ENCODE results near the gene NAGA.
"Not testable (repeated sequence)": the region's sequence is repeated elsewhere in the genome, so short reads cannot be mapped to it uniquely, and the experiment has no call there.

The NAGA gene

DNA sequence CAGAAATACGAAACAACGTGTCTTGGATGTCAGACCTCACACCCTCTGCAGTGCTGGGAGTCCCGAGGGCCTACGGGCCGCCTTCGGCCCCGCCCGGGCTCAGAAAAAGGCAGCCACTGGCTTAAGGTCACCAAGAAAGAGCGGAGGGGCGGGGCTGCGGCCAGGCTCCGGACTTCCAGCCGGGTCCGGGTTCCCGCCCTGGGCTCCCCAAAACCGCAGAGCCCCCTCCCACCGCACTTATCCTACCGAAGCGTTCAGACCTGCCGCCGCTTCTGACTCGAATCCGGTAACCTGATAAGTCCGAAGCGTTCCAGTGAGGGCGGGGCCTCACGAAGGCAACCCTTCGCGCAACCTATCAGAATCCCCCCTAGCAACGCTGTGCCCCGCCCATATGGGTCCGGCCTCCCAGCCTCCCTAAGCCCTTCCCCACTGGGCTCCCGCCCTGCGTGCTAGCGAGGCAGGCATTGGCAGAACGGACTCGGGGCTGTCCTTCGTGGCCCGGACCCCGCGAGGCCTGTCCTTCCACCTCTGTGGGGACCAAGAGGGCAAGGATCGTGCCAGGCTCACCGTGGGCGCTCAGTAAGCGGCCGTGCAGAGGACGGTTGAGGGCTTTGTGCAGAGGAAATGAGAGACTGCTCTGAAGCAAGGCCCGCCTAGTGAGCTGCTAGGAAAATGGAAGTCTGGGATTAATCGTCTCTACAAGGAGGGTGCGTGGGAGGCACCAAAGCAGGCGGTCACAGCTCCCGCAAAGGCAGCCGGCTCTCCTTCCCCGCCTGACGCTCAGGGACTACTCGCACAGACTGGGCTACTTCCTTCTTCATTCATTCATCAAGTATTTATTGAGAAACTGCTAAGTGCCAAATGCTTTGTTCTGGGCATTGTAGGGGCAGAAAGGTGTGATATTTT lies at the start of gene NAGA:
TSS of gene NAGA (minus strand) at position 296 of the 906 bp plus-strand sequence. CDS start 515 bp downstream, outside the sequence.
- peak; percentile 84 for DNase-seq (ENCODE audit: low read depth)

DNA sequence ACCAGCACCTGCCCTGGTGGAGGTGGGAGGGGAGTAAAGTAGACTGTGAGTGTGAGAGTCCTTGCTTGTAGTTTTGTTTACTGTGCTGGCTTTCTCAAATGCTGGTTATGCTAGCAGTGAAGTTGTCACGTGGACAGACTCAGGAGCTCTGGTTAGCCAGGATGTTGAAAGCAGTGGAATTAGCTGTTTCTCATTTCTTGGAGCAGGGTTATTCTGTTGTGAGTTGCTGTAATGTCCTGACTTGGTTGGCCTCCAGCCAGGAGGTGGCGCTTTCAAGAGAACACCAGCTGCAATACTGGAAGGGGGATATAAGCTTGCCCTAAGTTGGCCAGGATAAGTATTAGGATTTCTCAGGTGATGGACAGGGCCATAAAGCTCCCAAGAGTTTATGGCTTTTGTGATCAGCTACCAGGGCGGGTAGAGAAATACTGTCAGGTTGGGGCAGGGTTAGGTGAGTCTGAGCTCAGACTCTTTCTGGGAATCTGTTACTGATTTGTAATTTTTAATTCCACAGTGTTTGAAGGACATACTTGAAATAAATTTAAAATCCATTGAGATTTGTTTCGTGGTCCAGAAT lies 46.3 kb upstream of the NAGA start:
- DNase-seq (ENCODE audit: low read depth), result no peak

DNA sequence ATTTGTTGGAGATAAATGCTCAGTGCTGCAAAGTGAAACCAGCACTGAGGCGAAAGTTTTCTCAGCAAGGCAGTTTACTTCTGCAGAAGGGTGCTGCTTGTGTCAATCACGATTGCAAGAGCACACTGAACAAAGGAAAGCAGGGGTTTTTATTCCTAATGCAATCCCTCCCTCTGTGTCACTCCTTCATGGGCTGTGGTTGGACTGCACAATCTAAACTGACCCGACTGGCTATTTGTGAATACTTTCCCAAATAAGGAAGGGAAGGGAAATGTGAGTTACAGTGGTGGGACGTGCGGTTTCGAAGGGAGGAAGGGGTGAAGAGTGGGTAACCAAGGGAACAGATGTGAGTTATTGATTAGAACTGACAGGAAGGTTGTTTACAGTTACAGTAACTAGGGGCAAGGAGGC lies 44.8 kb upstream of the NAGA start:
- not testable (repeated sequence) for DNase-seq (ENCODE audit: low read depth)

DNA sequence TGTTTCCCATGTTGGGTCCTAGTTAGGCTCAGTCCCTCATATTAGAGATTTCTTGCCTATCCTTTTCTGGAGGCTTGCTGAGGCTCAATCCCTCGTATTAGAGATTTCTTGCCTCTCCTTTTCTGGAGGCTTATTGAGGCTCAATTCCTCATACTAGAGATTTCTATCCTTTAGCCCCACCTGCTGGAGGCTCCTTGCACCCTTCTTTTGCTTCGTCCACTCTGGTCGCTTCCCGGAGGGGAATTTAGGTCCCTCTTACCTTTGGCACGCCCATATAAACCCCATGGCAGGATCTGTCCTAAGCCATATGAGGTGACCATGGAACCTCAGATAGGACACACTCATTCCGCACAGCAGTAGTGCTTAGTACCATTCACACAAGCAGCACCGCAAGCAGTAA lies 44.1 kb upstream of the NAGA start:
- DNase-seq (ENCODE audit: low read depth), result no peak

DNA sequence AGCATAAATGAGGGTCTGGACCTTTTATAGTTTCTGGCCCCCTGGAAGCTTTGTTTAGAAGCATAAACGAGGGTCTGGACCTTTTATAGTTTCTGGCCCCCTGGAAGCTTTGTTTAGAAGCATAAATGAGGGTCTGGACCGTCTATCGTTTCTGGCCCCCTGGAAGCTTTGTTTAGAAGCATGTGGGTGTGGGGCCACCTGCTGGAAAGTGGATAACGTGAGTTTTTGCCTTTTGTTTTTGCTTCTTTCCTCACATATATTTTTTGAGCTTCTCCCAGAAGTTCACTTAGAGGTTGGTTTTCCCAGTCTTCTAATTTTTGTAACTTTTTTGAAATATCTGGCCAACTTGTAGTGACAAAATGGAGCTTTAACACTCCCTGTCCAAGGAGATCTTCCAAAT lies 42.2 kb upstream of the NAGA start:
- not testable (repeated sequence) for DNase-seq (ENCODE audit: low read depth)

DNA sequence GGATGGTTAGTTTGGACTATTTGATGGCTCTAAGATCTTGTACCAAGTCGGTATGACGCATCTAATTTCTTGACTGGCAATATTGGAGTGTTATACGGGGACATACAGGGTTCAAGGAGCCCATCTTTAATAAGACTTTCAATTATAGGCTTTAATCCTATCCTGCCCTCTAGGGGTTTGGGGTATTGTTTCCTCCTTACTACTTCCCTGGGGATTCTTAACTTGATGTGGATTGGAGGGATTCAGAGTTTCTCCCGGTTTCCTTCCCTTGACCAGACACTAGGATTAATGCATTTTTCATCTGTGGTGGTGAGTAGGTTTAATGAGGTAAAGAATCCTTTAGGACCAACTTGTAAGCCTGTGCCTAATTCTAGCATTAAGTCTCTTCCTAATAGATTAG lies 41.2 kb upstream of the NAGA start:
- no peak for DNase-seq (ENCODE audit: low read depth)

DNA sequence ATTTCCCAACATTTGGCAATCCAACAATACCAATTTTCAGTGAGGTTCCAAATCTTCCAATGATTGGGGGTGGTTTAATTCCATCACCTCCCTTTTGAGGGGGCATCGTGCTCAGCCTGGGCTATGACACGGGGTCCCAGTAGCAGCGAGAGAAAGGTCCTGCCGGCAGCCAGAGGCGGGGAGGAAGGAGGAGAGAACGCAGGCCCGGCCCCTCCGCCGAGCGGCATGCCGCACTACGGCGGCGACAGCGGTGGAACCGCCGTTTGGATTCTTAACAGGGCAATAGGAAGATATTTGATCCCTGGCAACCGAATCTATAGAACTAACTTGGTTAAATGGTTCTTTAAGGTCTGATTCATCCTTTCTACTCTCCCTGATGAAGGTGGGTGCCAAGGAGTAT lies 38.2 kb upstream of the NAGA start:
- DNase-seq (ENCODE audit: low read depth), result no peak

DNA sequence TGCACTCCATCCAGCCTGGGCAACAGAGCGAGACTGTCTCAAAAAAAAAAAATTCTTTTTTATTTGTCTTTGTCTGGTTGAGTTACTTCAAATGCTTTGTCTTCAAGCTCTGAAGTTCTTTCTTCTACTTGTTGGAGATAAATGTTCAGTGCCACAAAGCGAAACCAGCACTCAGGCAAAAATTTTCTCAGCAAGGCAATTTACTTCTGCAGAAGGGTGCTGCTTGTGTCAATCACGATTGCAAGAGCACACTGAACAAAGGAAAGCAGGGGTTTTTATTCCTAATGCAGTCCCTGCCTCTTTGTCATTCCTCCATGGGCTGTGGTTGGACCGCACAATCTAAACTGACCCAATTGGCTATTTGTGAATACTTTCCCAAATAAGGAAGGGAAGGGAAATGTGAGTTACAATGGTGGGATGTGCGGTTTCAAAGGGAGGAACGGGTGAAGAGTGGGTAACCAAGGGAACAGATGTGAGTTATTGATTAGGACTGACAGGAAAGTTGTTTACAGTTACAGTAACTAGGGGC lies 33.8 kb upstream of the NAGA start:
- not testable (repeated sequence) for DNase-seq (ENCODE audit: low read depth)

DNA sequence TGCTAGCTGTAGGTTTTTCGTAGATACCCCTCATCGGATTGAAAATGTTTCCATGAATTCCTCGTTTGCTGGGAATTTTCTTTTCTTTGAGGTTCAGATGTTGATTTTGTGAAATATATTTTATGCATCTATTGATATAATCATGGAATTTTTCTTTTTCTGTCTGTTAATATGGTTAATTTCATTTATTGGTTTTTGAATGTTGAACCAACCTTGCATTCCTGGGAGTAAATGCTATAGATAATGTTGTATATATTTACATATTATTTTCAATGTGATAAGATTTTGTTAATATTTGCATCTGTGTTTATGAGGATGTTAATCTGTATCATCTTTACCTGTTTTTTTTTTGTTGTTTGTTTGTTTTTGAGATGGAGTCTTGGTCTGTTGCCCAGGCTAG lies 30.6 kb upstream of the NAGA start:
- DNase-seq (ENCODE audit: low read depth), result no peak

DNA sequence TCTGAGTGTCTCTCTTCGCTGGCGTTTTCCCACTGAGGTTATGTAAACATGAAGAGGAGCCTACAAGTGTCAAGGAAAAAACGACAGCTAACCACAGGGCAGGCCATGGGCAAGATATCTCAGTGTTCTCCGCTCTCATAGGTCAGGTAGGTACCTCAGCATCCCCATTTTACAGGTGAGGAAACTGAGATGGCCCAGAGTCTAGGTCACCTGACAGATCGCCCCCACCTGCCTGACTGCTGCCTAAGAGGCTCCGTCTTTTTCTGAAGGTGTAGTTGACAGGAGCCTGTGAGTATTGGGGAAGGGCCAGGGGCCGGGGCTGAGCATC lies 20.8 kb upstream of the NAGA start:
- no peak for DNase-seq (ENCODE audit: low read depth)

DNA sequence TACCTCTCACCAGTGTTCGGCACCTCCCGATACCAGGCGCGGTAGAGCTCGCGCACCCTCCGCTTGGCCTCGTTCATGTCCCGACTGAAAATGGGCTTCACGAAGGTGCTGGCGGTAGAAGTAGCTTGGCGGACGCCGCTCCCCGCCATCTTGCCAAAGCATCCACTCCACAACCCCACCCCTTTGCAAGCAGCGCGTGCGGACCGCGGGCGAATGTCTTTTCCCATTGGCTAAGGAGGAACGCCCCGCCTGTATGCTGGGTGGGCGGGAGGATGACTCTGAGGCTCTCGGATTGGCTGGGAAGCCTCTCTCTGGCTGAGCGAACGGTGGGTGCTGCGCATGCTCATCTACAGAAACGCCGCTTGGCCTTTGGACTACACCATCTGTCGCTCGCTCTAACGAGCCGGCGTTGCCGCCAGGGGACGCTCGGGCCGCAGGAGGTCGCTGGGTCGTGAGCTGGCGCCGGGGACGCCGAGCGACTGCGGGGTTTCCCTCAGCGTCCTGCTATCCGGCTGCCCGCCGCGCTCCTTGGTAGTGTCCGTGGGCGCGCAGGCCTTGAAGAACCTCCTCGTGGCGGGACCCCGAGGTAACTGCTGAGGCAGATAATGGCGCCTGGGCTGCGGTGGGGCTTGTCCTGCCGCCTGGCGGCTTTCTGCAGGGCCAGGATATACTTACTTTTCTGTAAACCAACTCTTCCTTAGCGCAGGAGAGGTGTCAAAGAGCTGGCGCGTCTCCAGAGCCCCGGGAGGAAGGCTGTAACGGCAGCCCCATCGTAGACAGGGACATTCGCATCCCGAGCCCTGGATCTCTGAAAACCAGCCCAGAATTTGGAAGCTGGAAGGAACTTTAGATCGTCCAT lies 20.2 kb upstream of the NAGA start, which contains the start of gene NDUFA6:
TSS of gene NDUFA6 (minus strand) at position 177 of the 859 bp plus-strand sequence. CDS start at position 149, 28 bp downstream.
- peak; percentile 97 for DNase-seq (ENCODE audit: low read depth)

DNA sequence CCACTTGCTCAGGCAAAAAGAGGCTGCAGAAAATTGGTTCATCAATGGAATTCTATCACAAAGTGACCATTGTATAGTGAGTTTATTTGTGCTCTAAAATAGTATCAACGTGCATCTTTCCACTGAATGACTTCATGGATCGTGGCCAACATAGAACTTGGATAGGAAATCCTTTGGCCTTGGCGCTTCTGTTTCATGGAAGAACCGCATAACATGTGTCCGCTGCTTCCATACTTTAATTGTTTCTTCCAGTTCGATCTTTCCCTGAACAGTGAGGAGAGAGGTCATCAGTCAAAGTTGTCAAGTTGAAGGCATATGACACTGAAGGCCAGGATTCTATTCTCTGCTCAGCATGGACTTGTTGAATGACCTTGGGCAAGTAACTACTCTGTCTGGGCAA lies 15.4 kb upstream of the NAGA start:
- DNase-seq (ENCODE audit: low read depth), result no peak

DNA sequence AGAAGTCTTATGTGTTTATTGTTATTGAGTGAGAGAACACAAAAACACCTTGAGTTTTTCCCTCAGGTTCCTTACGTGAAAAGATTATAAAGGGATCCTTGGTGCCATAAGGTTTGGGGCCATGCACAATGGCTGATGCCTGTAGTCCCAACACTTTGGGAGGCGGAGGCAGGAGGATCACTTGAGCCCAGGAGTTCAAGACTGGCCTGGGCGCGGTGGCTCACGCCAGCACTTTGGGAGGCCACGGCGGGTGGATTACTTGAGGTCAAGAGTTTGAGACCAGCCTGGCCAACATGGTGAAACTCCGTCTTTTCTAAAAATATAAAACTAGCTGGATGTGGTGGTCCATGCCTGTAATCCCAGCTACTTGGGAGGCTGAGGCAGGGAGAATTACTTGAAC lies 14.3 kb upstream of the NAGA start:
- no peak for DNase-seq (ENCODE audit: low read depth)

DNA sequence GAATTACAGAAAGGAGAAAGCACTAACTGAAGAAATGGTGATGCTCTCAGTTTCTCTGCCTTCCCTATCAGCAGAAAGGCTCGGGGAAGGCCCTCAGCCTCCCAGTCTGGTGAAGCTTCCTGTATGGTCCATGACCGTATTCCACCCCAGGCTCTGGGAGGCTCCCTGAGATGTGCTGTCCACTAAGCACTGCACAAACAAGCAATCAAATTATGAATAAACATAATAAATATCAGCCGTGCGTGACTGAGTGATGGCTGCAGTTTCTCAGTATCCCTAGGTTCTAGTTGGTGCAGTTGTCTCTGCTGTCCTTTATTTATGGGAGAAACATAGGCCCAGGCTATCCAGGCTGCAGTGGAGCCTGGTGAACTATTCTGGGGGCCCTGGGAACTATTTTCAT lies 12.5 kb upstream of the NAGA start:
- no peak for DNase-seq (ENCODE audit: low read depth)

DNA sequence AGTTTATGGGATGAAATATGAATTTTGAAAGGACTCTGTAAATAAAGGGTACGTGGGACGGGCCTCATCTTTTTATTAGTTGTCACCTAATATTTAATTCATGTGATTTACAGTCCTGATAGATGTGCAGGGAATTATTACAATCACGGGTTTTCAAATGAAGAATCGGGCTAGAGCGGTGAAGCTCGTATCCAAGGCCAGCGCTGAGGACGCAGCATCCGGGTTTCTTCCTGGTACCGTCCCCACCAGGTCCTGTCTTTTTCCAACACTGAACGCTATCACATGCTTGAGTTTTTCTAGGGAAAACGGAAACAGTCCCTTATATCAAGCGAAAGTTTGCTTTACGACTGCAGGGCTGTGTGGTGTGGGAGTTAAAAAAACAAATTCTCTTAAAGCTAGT lies 9.7 kb upstream of the NAGA start:
- DNase-seq (ENCODE audit: low read depth), result no peak

DNA sequence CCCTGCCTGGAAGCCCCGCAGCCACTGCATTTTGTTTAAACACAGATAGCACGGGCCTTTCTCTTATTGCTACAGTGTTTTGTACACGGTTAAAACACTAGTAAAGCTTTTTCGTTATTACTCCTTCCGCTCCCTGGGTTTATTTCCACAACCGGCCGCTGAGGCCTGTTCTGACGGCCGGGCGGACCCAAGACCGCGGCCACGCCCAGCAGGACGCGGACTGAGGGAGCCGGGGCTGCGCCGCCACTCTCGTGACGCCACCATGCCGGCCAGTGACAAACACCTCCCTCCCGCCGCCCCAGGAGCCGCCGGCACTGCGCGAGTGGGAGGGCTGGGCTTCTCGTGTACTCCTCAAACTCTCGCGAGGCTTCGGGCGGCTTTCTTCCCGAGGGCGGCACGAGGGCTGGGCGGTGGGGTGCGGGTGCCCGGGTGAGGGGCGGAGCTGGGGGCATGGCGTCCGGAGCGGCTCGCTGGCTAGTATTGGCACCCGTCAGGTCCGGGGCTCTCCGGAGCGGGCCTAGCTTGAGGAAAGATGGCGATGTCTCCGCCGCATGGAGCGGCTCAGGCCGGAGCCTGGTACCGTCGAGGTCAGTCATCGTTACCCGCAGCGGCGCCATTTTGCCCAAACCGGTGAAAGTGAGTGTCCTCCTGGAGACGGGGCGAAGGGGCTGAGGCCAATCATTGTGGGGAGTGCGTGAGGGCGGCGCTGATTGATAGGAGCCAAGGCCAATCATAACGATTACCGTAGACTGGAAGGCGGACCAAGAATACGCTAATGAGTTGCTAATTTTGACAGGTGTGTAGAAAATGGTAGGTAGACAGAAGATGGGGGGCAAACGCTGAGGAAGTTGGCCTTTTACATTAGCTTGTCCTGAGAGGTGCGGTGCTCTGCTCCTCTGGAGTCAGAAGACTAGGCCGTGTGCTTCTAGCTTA lies 9.0 kb upstream of the NAGA start, which contains the start of gene SMDT1:
TSS of gene SMDT1 (plus strand) at position 382 of the 933 bp plus-strand sequence. CDS start at position 451, 69 bp downstream.
- peak; percentile 97 for DNase-seq (ENCODE audit: low read depth)

DNA sequence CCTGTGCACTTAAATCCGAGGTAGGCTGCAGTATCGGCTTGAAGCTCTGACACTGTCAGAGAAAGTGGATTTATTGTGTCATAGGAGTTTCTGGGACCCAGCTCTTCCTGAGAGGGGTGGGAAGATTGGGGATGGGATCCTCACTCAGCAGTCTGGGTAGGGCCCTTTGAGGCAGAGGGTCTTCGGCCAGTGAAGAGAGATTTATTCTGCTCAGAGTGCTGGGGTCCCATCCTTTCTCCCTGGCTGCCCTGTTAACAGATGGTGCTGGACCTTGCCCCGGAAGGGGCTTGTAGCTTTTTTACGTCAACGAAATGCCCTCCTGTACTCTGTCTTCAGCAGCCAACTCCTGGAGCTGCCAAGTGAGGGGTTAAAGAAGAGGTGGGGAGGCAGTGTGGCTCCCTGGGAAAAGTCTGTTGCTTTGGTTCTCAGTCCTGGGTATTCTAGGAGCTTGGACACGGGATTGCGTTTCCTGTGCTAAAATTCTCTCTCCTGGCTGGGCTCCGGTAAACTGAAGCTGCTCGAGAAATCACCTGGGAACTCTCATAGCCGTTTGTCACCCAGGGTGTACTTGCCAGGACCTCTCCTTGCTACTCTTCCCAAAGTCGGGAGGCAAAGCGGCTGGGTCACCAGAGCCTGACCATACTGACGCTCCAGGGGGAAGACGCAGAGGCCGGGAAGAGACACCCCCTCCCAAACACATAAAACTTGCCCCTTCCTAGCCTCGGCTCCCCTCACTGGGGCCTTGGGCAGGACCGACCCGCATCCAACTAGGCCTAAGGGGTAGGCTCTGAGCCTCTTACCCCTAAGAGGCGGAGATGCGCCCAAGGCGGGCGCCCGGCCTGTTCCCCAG lies 8.1 kb upstream of the NAGA start:
- DNase-seq (ENCODE audit: low read depth), result no peak

DNA sequence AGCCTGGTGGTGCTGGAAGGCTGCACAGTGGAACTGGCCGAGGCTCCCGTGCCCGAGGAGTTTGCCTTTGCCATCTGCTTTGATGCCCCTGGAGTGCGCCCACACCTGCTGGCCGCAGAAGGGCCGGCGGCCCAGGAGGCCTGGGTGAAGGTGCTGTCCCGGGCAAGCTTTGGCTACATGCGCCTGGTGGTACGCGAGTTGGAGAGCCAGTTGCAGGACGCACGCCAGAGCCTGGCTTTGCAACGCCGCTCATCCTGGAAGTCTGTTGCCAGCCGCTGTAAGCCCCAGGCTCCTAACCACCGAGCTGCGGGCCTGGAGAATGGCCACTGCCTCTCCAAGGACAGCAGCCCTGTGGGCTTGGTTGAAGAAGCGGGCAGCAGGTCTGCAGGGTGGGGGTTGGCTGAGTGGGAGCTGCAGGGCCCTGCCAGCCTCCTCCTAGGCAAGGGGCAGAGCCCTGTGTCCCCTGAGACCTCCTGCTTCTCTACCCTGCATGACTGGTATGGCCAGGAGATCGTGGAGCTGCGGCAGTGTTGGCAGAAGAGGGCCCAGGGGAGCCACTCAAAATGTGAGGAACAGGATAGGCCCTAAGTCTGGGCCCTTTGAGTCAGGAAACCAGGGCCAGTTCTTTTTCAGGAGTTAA lies 7.0 kb upstream of the NAGA start:
- DNase-seq (ENCODE audit: low read depth), result no peak

DNA sequence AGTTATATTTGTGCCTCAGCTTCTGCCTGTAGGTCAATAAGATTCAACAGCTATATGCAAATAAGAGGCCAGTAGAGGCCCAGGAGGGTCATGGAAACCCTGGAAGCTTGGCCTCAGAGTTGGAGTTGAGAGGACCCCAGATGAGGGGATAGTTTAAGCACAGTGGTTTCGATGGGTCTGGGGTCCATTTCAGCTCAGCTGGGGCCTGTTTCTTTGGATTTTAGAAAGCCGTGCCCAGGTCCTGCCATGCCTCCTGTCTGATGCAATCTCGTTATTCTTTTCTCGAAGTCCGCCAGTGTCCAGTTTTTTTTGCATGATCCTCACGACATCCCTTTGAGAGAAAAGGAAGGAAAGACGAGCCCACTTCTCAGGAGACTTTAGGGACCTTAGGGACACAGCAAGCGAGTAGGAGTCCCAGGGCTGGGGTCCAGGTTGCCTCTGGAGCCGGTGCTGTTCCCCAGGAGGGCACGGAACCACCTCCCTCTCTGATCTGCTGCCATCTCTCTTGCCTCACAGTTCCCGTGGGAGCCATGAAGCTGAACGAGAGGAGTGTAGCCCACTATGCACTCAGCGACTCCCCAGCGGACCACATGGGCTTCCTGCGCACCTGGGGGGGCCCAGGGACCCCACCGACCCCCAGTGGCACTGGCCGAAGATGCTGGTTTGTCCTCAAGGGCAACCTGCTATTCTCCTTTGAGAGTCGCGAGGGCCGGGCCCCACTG lies 6.3 kb upstream of the NAGA start:
- no peak for DNase-seq (ENCODE audit: low read depth)
